Measurements from ENCODE around the gene ABCA13. TPM values are rescaled to one million over a fixed set of nuclear protein-coding genes. Genes with fewer than 3 reads are reported as not detected.
"Not testable (repeated sequence)": the region's sequence is repeated elsewhere in the genome, so short reads cannot be mapped to it uniquely, and the experiment has no call there.

ABCA13 gene
- total RNA-seq, 1 donor from 2014 or later: 0.69 TPM

DNA sequence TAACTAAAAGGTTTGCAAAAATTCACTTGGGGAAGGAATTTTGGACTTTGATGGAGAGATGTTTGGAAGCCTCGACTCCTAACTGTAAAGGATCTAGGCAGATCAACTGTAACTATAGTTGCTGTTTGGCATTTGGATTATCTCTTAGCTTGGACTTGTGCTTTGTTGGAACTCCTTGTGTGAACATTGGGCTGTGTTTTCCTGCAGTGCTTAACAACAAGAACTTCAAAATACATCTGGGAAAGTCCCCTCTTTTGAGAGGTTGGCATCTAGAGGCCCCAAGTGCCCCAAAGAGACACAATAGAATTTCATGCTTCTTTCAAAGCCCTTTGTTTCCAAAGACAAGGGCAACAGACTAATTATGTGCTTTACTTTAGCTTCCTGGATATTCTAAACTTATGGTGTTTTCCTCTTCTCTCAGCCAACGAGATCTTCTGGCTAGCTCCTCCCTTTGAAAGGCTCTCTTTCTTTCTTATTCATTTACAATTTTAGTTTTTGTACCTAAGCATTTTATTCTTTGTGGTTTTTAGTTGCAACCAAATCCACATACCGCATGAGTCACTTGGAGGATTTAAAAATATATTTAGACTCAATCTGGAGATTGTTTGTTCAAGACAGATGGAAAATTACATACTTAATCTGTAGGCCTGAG is 11.6 kb downstream of the ABCA13 start:
- TF ChIP-seq, protein P1, sequence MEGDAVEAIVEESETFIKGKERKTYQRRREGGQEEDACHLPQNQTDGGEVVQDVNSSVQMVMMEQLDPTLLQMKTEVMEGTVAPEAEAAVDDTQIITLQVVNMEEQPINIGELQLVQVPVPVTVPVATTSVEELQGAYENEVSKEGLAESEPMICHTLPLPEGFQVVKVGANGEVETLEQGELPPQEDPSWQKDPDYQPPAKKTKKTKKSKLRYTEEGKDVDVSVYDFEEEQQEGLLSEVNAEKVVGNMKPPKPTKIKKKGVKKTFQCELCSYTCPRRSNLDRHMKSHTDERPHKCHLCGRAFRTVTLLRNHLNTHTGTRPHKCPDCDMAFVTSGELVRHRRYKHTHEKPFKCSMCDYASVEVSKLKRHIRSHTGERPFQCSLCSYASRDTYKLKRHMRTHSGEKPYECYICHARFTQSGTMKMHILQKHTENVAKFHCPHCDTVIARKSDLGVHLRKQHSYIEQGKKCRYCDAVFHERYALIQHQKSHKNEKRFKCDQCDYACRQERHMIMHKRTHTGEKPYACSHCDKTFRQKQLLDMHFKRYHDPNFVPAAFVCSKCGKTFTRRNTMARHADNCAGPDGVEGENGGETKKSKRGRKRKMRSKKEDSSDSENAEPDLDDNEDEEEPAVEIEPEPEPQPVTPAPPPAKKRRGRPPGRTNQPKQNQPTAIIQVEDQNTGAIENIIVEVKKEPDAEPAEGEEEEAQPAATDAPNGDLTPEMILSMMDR (conservative IDR thresholded peaks at IDR 0.05; ENCODE audit: low read depth, low read length): no peak
- no peak for DNase-seq (ENCODE audit: low read depth)
- no peak overlapping the region for H3K4me3 ChIP-seq (ENCODE audit: low read depth, low read length)

DNA sequence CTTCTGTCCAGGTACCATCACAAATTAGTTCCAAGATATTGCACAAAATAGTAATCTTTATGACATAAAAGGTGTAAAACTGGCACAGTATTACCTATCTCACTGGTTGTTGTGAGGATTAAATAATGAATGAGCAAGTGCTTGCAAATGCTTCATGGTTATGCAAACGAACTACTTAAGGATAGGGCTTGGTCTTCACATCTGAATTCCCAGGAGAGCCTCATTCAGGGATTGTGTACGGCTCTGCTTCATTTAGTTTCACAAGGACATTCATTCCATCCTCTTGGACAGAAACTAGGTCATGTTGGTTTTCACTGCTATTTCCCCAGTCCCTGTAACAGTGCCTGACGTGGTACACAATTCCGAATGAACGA is 12.1 kb downstream of the ABCA13 start:
- TF ChIP-seq, protein P1 (conservative IDR thresholded peaks at IDR 0.05; ENCODE audit: low read depth, low read length): no peak
- H3K4me3 ChIP-seq (ENCODE audit: low read depth, low read length): no peak overlapping the region
- DNase-seq (ENCODE audit: low read depth): no peak

DNA sequence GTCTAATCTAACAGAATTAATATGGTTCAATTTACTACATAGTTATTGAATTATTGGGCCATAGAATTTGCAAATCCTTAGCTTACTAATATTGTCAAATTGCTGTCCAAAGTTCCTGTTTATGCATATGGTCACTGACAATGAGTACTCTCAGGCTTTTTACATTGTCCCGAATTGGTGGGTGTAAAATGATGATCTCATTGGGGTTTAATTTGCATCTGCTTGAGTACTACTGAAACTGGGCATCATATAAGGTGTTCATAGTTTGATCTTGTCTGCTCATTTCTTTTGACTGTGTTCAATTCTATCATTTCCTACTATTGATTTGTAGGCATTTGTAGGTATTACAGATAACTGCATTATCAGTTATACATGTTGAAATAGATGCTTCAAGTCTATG is 12.7 kb downstream of the ABCA13 start:
- no peak overlapping the region for H3K4me3 ChIP-seq (ENCODE audit: low read depth, low read length)
- no peak for DNase-seq (ENCODE audit: low read depth)
- TF ChIP-seq, protein P1 (conservative IDR thresholded peaks at IDR 0.05; ENCODE audit: low read depth, low read length): no peak

DNA sequence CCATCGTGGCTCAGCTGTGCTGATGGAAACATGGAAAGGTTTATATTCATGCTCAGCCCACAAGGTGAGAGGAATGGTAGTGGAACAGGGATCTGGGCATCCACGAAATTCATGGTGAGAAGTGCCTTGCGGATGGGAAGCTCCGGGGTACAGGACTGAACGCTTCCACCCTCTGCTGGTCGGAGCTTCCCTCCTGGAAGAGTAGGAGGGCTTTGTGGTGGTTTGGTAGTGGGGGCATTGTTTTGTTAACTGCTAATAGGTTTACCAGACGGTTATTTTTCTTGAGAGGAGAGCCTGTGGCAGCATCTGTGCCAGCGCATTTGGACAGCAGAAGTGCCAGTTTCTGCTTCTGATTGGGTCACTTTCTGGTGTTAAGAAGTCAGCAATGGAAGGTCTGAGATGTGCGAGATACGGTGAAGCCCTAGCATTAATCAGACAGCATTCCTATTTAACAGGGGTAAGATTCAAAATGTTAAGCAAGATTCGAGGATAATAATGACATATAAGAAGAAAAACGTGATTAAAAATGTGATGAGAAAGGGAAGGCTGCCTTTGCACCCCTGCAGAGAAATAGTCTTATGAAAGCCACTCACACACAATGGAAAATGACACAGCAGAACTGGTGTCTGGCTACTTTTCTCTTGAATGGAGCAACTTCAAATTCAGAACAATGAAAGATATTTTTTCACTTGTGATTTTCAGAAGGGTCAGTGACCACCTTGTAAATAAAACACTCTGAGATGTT is 17.7 kb downstream of the ABCA13 start:
- TF ChIP-seq, protein P1 (conservative IDR thresholded peaks at IDR 0.05; ENCODE audit: low read depth, low read length): no peak
- no peak for DNase-seq (ENCODE audit: low read depth)

DNA sequence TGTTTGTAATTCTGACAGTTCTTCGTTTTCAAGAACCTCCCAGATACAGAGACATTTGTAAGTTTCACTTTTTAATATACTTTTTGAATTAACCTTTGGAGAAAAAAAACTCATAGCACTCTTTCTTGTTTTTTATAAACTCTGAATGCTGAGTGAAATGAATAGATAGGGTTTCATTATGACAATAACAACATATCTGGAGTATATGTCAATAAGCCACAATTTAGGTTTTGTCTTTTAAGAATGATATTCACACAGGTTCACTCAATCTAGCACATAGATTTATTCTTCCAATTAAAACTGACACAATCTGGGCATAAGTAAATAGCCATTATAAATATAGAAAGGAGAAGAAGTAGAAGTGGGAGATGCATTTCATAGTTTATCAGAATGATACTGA is 21.7 kb downstream of the ABCA13 start:
- H3K4me3 ChIP-seq (ENCODE audit: low read depth, low read length): no peak overlapping the region
- TF ChIP-seq, protein P1 (conservative IDR thresholded peaks at IDR 0.05; ENCODE audit: low read depth, low read length): no peak

More for the DNA sequence above, 17.7 kb downstream of the ABCA13 start:
- no peak overlapping the region for H3K4me3 ChIP-seq (ENCODE audit: low read depth, low read length)

DNA sequence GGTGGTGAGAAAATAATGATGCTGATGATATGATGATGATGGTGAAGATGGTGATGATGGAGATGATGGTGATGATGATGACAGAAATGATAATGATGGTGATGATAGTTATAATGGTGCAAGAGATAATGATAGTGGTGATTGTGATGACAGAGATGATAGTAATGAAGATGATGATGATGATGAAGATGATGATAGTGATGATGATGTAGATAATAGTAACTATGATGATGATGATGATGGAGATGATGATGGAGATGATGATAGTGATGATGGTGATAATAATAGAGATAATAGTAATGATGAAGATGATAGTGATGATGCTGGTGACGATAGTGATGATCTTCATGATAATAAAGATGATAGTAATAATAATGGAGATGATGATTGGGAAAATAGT is 22.2 kb downstream of the ABCA13 start:
- TF ChIP-seq, protein P1 (conservative IDR thresholded peaks at IDR 0.05; ENCODE audit: low read depth, low read length): no peak
- H3K4me3 ChIP-seq (ENCODE audit: low read depth, low read length): no peak overlapping the region
- no peak for DNase-seq (ENCODE audit: low read depth)

More for the DNA sequence above, 21.7 kb downstream of the ABCA13 start:
- DNase-seq (ENCODE audit: low read depth): no peak

DNA sequence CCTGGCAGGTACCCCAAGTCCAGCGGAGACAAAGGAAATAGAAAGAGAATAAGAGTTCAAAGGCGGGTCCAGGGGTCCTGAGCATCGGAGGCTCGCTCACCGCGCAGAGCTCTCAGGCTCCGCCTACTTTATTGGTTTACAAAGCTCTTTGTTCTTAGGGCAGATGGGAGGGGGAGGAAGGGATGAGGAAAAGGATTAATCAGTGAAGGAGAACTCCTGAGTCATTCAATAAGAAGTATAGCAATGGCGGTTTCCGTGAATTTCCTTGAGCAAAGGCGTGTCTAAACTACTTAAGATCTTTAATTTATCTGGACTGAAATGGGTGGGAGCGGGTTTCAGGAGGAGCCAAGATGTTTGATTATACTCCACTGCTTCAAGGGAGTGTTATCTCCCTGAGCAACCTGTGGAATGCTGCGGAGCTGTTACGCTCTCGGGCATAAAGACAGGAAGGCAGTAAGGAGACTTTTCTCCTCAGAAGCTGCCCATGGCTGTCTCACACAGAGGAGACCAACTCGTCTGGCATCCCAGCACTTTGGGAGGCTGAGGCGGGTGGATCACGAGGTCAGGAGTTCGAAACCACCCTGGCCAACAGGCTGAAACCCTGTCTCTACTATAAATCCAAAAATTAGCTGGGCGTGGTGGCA is 29.8 kb downstream of the ABCA13 start:
- DNase-seq (ENCODE audit: low read depth): not testable (repeated sequence)
- H3K4me3 ChIP-seq (ENCODE audit: low read depth, low read length): peak overlapping the region; percentile 16

DNA sequence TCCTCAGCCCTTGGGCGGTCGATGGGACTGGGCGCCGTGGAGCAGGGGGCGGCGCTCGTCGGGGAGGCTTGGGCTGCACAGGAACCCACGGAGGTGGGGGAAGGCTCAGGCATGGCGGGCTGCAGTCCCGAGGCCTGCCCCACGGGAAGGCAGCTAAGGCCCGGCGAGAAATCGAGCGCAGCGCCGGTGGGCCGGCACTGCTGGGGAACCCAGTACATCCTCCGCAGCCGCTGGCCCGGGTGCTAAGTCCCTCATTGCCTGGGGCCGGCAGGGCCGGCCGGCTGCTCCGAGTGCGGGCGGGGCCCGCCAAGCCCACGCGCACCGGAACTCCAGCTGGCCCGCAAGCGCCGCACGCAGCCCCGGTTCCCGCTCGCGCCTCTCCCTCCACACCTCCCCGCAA is 31.7 kb downstream of the ABCA13 start:
- DNase-seq (ENCODE audit: low read depth); H3K4me3 ChIP-seq (ENCODE audit: low read depth, low read length): not testable (repeated sequence)
